ENCODE data around the gene GAREM2.

The GAREM2 gene

DNA sequence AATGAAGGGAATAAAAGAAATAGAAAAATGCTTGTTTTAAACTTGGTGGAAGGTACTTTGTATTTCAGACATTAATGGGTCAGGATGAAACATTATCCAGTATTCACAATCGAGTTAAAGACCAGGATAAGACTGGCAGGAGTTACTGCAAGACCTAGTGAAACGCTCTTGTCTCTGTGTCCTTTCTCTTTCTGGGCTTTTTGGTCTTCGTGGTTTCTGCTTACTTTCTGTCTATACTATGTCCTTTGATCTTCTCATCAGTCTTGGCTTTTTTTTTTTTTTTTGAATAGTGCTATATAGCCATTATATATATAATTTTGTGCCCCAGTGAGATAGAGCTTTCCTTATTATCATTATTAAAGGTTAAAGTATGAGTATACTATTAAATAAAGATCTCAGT lies 42.1 kb upstream of the GAREM2 start:
- Histone ChIP-seq H3K27me3 (ENCODE audit: insufficient read depth, low read depth) (no peaks in the 10 kb centered on the region), H3K36me3 (ENCODE audit: insufficient read depth) (no peaks in the 10 kb centered on the region; the same call in 1 of the 2 replicates), H3K4me2 (no peak overlapping the region), H3K79me2 (ENCODE audit: insufficient read depth, low read depth) (no peaks in the 10 kb centered on the region; the same call in 1 of the 2 replicates), H2AFZ (ENCODE audit: low read depth) (no peak overlapping the region), H4K20me1 (ENCODE audit: insufficient read depth) (no peaks in the 10 kb centered on the region), H3K27ac (no peak overlapping the region), H3K4me3 (IDR thresholded peaks at IDR 0.05; ENCODE audit: insufficient read depth, low read depth, low read length) (no peak overlapping the region), H3K4me1 (ENCODE audit: low read depth, poor library complexity, severe bottlenecking) (peaks cover 12% of the 10 kb centered on the region), H3K9ac (no peak overlapping the region)
- no peak for TF ChIP-seq CTCF (conservative IDR thresholded peaks at IDR 0.05; ENCODE audit: low read depth, low read length)

- no peaks in the 10 kb centered on the region for H3K27me3 ChIP-seq (ENCODE audit: insufficient read depth, low read depth)
- H3K4me1 ChIP-seq (ENCODE audit: low read depth, poor library complexity, severe bottlenecking): no peaks in the 10 kb centered on the region
- TF ChIP-seq CTCF (conservative IDR thresholded peaks at IDR 0.05; ENCODE audit: low read depth, low read length): no peak
- H3K4me2 ChIP-seq: no peak overlapping the region
- no peak overlapping the region for H2AFZ ChIP-seq (ENCODE audit: low read depth)
- H3K9ac ChIP-seq: no peak overlapping the region
- H4K20me1 ChIP-seq (ENCODE audit: insufficient read depth): no peaks in the 10 kb centered on the region
- no peak overlapping the region for H3K4me3 ChIP-seq (IDR thresholded peaks at IDR 0.05; ENCODE audit: insufficient read depth, low read depth, low read length)
- no peaks in the 10 kb centered on the region; the same call in 1 of the 2 replicates for H3K36me3 ChIP-seq (ENCODE audit: insufficient read depth)
- H3K79me2 ChIP-seq (ENCODE audit: insufficient read depth, low read depth): no peaks in the 10 kb centered on the region
- H3K27ac ChIP-seq: no peak overlapping the region
Observed at GRCh38 chr2:26136451-26136850, 36.4 kb upstream of the GAREM2 start.

DNA sequence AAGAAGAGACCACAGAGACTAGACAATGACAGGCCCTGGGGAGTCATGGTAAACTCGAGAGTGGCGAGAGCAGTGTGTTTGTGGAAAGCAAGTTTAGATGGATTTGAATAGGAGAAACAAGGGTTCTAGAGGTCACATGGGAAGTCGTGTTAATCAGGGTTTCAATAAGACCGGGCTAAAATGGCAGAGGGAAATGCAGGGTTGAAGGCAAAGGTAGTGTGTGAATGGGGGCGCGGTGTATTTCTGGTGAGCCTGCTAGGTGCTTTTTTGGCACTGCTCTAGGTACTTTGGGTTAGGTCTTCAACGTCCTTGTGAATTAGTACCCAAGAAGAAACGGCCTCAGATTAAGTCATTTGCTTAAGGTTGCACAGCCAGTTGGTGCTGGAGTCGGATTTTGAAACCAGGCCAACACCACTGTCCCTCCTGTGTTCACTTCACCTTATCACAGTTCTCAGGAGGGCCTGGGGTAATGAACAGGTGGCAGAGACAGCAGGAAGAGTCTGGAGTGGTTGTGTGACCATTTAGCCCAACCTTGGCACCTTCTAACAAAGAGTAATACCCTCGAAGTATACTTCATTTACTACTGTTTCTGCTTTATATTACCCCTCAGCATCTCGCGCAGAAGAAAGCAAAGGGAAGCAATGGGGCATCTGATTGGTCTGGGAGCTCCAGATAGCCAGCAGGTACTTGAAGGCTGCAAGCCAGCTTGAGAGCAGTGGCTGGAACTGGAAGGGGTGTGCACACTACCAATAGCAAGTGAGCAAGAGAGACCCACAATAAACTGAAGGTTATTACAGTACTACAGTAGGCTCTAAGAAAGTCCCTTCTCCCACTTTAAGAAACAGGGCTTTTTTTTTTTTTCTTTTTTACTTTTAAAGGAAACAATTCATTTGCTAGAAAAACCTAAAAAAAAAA lies 33.4 kb upstream of the GAREM2 start:
- no peak for TF ChIP-seq CTCF (conservative IDR thresholded peaks at IDR 0.05; ENCODE audit: low read depth, low read length)
- no peaks in the 10 kb centered on the region for H3K36me3 ChIP-seq (ENCODE audit: insufficient read depth)
- no peaks in the 10 kb centered on the region for H3K79me2 ChIP-seq (ENCODE audit: insufficient read depth, low read depth)
- no peak overlapping the region for H3K9ac ChIP-seq
- H2AFZ ChIP-seq (ENCODE audit: low read depth): no peak overlapping the region
- H3K4me2 ChIP-seq: no peak overlapping the region
- no peaks in the 10 kb centered on the region for H3K4me1 ChIP-seq (ENCODE audit: low read depth, poor library complexity, severe bottlenecking)
- H3K4me3 ChIP-seq (IDR thresholded peaks at IDR 0.05; ENCODE audit: insufficient read depth, low read depth, low read length): no peak overlapping the region
- no peaks in the 10 kb centered on the region for H3K27me3 ChIP-seq (ENCODE audit: insufficient read depth, low read depth)
- H3K27ac ChIP-seq: no peak overlapping the region
- H4K20me1 ChIP-seq (ENCODE audit: insufficient read depth): no peaks in the 10 kb centered on the region

DNA sequence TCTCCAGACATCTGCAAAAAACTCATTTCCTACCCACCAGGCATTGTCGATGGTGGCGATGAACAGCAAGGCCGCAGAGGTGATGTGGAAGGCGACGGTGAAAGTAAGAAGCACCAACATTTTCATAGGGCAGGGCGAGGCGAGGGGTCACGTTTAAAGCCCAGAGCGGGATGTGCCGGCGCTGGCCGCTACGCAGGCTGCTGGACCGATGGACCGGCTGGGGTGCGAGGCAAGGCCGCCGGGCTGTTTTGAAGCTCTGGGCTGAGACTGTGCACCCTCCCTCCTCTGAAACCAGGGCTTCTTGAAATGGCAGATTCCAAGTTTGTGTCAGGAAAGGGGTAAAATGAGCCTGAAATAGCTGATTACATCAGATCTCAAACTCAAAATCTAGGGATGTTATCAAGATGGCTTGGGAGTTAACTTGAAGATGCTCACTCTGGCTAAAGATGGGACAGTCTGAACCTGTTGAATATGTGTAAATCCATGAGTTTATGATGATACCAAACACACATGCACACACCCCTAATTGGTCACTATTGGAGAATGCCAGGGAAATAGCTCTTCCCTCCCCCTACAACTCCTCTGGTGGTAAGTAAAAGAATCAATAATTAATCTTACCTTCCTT lies 31.6 kb upstream of the GAREM2 start:
- Histone ChIP-seq H3K79me2 (ENCODE audit: insufficient read depth, low read depth) (no peaks in the 10 kb centered on the region), H3K27me3 (ENCODE audit: insufficient read depth, low read depth) (no peaks in the 10 kb centered on the region), H3K36me3 (ENCODE audit: insufficient read depth) (no peaks in the 10 kb centered on the region), H4K20me1 (ENCODE audit: insufficient read depth) (no peaks in the 10 kb centered on the region), H3K4me2 (no peak overlapping the region), H2AFZ (ENCODE audit: low read depth) (no peak overlapping the region), H3K9ac (no peak overlapping the region), H3K4me3 (IDR thresholded peaks at IDR 0.05; ENCODE audit: insufficient read depth, low read depth, low read length) (no peak overlapping the region), H3K27ac (no peak overlapping the region), H3K4me1 (ENCODE audit: low read depth, poor library complexity, severe bottlenecking) (no peaks in the 10 kb centered on the region)
- TF ChIP-seq CTCF (conservative IDR thresholded peaks at IDR 0.05; ENCODE audit: low read depth, low read length): no peak

All from KMS-11 (cell line).